Measurements from ENCODE around the gene LRRC45. TPM values are rescaled to one million over a fixed set of nuclear protein-coding genes. Genes with fewer than 3 reads are reported as not detected.

The LRRC45 gene
- total RNA-seq, 1 experiment from 2014 or later = 40.1 TPM

DNA sequence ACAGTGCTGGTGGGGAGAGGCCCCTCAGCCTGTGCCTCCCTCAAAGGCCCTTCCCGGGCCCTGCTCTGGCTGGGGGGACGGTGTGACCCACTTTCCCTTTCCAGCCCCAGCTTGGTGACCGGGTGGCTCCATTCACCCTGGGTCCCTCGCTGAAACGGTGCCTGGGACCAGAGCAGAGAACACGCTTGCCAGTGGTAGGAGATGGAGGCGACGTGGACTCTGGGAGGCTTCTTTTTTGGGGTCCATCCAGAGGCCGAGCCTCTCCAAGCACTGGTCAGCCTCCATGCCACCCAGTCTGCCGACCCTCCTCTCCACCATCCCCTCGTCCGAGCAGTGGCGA, 8.2 kb upstream of the LRRC45 start:
- no peak overlapping the region for H3K9ac ChIP-seq (ENCODE audit: low read length)
- no peaks in the 10 kb centered on the region for H3K27me3 ChIP-seq (ENCODE audit: insufficient read depth, low read length)
- TF ChIP-seq JUND (IDR thresholded peaks at IDR 0.05) (no peak), CTCF (IDR thresholded peaks at IDR 0.05 in 2 of 3, conservative IDR thresholded peaks at IDR 0.05 in 1 of 3; ENCODE audit: borderline replicate concordance in 1 of 3, insufficient read depth in 1 of 3, low read depth in 2 of 3, low read length in 2 of 3) (no peak), SP1 (IDR thresholded peaks at IDR 0.05; ENCODE audit: low read depth) (no peak), FOSL1 (IDR thresholded peaks at IDR 0.05; ENCODE audit: low read depth) (no peak), ZFX (IDR thresholded peaks at IDR 0.05) (no peak), POLR2AphosphoS5 (IDR thresholded peaks at IDR 0.05; ENCODE audit: low read depth, low read length) (no peak), SRF (IDR thresholded peaks at IDR 0.05; ENCODE audit: low read depth) (no peak), SIN3A (IDR thresholded peaks at IDR 0.05; ENCODE audit: low read depth) (no peak)
- TF ChIP-seq, protein P1, sequence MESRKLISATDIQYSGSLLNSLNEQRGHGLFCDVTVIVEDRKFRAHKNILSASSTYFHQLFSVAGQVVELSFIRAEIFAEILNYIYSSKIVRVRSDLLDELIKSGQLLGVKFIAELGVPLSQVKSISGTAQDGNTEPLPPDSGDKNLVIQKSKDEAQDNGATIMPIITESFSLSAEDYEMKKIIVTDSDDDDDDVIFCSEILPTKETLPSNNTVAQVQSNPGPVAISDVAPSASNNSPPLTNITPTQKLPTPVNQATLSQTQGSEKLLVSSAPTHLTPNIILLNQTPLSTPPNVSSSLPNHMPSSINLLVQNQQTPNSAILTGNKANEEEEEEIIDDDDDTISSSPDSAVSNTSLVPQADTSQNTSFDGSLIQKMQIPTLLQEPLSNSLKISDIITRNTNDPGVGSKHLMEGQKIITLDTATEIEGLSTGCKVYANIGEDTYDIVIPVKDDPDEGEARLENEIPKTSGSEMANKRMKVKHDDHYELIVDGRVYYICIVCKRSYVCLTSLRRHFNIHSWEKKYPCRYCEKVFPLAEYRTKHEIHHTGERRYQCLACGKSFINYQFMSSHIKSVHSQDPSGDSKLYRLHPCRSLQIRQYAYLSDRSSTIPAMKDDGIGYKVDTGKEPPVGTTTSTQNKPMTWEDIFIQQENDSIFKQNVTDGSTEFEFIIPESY (IDR thresholded peaks at IDR 0.05; ENCODE audit: extremely low read depth, insufficient replicate concordance, low read length) = no peak
- TF ChIP-seq, protein P2, sequence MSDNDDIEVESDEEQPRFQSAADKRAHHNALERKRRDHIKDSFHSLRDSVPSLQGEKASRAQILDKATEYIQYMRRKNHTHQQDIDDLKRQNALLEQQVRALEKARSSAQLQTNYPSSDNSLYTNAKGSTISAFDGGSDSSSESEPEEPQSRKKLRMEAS (IDR thresholded peaks at IDR 0.05) = no peak
- H3K9me2 ChIP-seq (ENCODE audit: insufficient read depth) = no peaks in the 10 kb centered on the region
- no peak overlapping the region; the same call in 1 of the 2 replicates for H3K27ac ChIP-seq (ENCODE audit: low read depth, low read length)
- ChIA-PET RAD21 (ENCODE audit: low non-redundant PET in 1 of 2, low total read pairs in 2 of 2, uncharacterized antibody in 2 of 2, unreplicated experiment in 2 of 2) (no interaction called here), CTCF (no interaction called here), POLR2A (no interaction called here)
- no peak overlapping the region for H3K4me3 ChIP-seq (replicated peaks in 1 of 2; ENCODE audit: low read depth in 1 of 2, low read length in 2 of 2)
- H2AFZ ChIP-seq (ENCODE audit: low read depth, low read length, poor library complexity, severe bottlenecking) = no peak overlapping the region
- H3K36me3 ChIP-seq (ENCODE audit: control insufficient read depth in 1 of 2, insufficient read depth in 2 of 2, low read length in 2 of 2) = peaks cover 0 to 10% of the 10 kb centered on the region in 2 experiments; a peak in 1 of 4 replicates
- no peak overlapping the region for H3K4me2 ChIP-seq (ENCODE audit: low read length)
- intact Hi-C loops (cut with micrococcal nuclease) = no loop called here
- H3K9me3 ChIP-seq (ENCODE audit: control insufficient read depth in 1 of 2, insufficient read depth in 1 of 2, low read depth in 1 of 2, low read length in 2 of 2) = no peaks in the 10 kb centered on the region
- H4K20me1 ChIP-seq (ENCODE audit: insufficient read depth) = no peaks in the 10 kb centered on the region; the same call in 1 of the 2 replicates
- BruUV-seq (replicated peaks) = no TSS peak
- DNase-seq (ENCODE audit: low read depth, low spot score) (no peak), ATAC-seq (0 out of 2 replicates have a peak, but pooled peaks have one; percentile 3)
- peaks cover 7% of the 10 kb centered on the region; the same call in 1 of the 2 replicates for H3K79me2 ChIP-seq (ENCODE audit: insufficient read depth, low read length)
- peaks cover 15 to 18% of the 10 kb centered on the region in 2 experiments; a peak in 3 of 4 replicates for H3K4me1 ChIP-seq (ENCODE audit: control insufficient read depth in 1 of 2, insufficient read depth in 2 of 2, low read length in 2 of 2)
